ENCODE measurements around the gene PSMB10.

Gene PSMB10

GRCh38 chr16:67926181-67926750, 10.4 kb downstream of the PSMB10 start:
- ChIA-PET CTCF (interaction anchor here (0.8 to 1.2 kb wide), 4 partner anchors 42 to 254 kb away, joined by 3 to 4 read pairs (median 3); no protein-coding TSS in a partner anchor), POLR2A (interaction anchor here (0.9 to 2.9 kb wide), 4 partner anchors 9 to 207 kb away, joined by 3 to 12 read pairs (median 6); partner anchors contain the start of genes GFOD2, NUTF2 and PSKH1)
- TF ChIP-seq BHLHE40 (IDR thresholded peaks at IDR 0.05; ENCODE audit: borderline replicate concordance), result no peak
- DNase-seq (ENCODE audit: extremely low spot score), result peak; percentile 62

- POLR2A ChIA-PET, result interaction anchor here (1.9 to 2.9 kb wide), 2 partner anchors 11 to 205 kb away, joined by 5 to 12 read pairs; partner anchors contain the start of gene GFOD2
- no peak for TF ChIP-seq ELF4 (IDR thresholded peaks at IDR 0.05)
- no peak for DNase-seq (ENCODE audit: extremely low spot score)
- CTCF ChIA-PET, result interaction anchor here (0.6 to 1.2 kb wide), 3 partner anchors 108 to 403 kb away, joined by 3 to 6 read pairs (median 4); no protein-coding TSS in a partner anchor
Observed at GRCh38 chr16:67924140-67924906, 12.3 kb downstream of the PSMB10 start.

GRCh38 chr16:67923414-67924116, 13.1 kb downstream of the PSMB10 start:
- TF ChIP-seq FOXK2 (IDR thresholded peaks at IDR 0.05) (no peak), L3MBTL2 (conservative IDR thresholded peaks at IDR 0.05) (no peak), HDGF (IDR thresholded peaks at IDR 0.05; ENCODE audit: borderline replicate concordance) (no peak), PKNOX1 (IDR thresholded peaks at IDR 0.05) (no peak), ELF4 (IDR thresholded peaks at IDR 0.05) (no peak), TARDBP (IDR thresholded peaks at IDR 0.05) (no peak), SP1 (IDR thresholded peaks at IDR 0.05) (no peak), SUZ12 (IDR thresholded peaks at IDR 0.05) (no peak), LEF1 (IDR thresholded peaks at IDR 0.05; ENCODE audit: borderline replicate concordance) (no peak), ARNT (IDR thresholded peaks at IDR 0.05) (no peak), BHLHE40 (IDR thresholded peaks at IDR 0.05; ENCODE audit: borderline replicate concordance) (no peak), ZNF384 (IDR thresholded peaks at IDR 0.05) (no peak), NFRKB (IDR thresholded peaks at IDR 0.05) (no peak), FOXA1 (IDR thresholded peaks at IDR 0.05) (no peak), CTBP1 (IDR thresholded peaks at IDR 0.05; ENCODE audit: borderline replicate concordance) (no peak)
- DNase-seq (ENCODE audit: extremely low spot score), result no peak
- ChIA-PET POLR2A (interaction anchor here (0.6 kb wide), 1 partner anchor 278 kb away, joined by 3 read pairs; no protein-coding TSS in a partner anchor), CTCF (no interaction called here)

GRCh38 chr16:67922740-67923139, 13.9 kb downstream of the PSMB10 start:
- ChIA-PET POLR2A (interaction anchor here (0.6 kb wide), 1 partner anchor 277 kb away, joined by 3 read pairs; no protein-coding TSS in a partner anchor), CTCF (no interaction called here)
- DNase-seq (ENCODE audit: extremely low spot score), result no peak
- no peak for TF ChIP-seq LEF1 (IDR thresholded peaks at IDR 0.05; ENCODE audit: borderline replicate concordance)
- no peak for TF ChIP-seq ELF4 (IDR thresholded peaks at IDR 0.05)
- no peak for TF ChIP-seq FOXM1 (IDR thresholded peaks at IDR 0.05; ENCODE audit: borderline replicate concordance)
- TF ChIP-seq BHLHE40 (IDR thresholded peaks at IDR 0.05; ENCODE audit: borderline replicate concordance), result no peak
- no peak for TF ChIP-seq PKNOX1 (IDR thresholded peaks at IDR 0.05)
- TF ChIP-seq SP1 (IDR thresholded peaks at IDR 0.05), result no peak
- TF ChIP-seq L3MBTL2 (conservative IDR thresholded peaks at IDR 0.05), result no peak
- TF ChIP-seq HDGF (IDR thresholded peaks at IDR 0.05; ENCODE audit: borderline replicate concordance), result no peak
- no peak for TF ChIP-seq ZNF384 (IDR thresholded peaks at IDR 0.05)
- TF ChIP-seq SUZ12 (IDR thresholded peaks at IDR 0.05), result no peak

- ChIA-PET CTCF (no interaction called here), POLR2A (no interaction called here)
- DNase-seq (ENCODE audit: extremely low spot score), result no peak
- no peak for TF ChIP-seq FOXA1 (IDR thresholded peaks at IDR 0.05)
- no peak for TF ChIP-seq SUZ12 (IDR thresholded peaks at IDR 0.05)
- no peak for TF ChIP-seq SP1 (IDR thresholded peaks at IDR 0.05)
- TF ChIP-seq HDGF (IDR thresholded peaks at IDR 0.05; ENCODE audit: borderline replicate concordance), result no peak
Observed at GRCh38 chr16:67922221-67922620, 14.4 kb downstream of the PSMB10 start.

GRCh38 chr16:67919622-67920221, 16.9 kb downstream of the PSMB10 start:
- POLR2A ChIA-PET, result no interaction called here
- CTCF ChIA-PET, result interaction anchor here (0.7 to 1.0 kb wide), 2 partner anchors 9 to 36 kb away, joined by 3 to 8 read pairs; no protein-coding TSS in a partner anchor
- DNase-seq (ENCODE audit: extremely low spot score), result no peak
- TF ChIP-seq ELF4 (IDR thresholded peaks at IDR 0.05) (no peak), PKNOX1 (IDR thresholded peaks at IDR 0.05) (no peak)
